Right lobe of liver (tissue), 4 donors: ENCODE results near the gene RBMS3.

Experiments
- CTCF ChIP-seq, 4 donors: fragments of 200-600 bp in 3 of 4; fragments of 450-650 bp in 1 of 4; IDR thresholded peaks; one replicate each; pipeline versions ENCODE4 v1.5.1 to v1.8.0; 2016 to 2022; ENCODE audit warnings: antibody characterized with exemption in 4 of 4, mild to moderate bottlenecking in 2 of 4
- POLR2A ChIP-seq: fragments of 450-650 bp; IDR thresholded peaks from one replicate; pipeline ENCODE4 v1.6.1; 2017; ENCODE audit warnings: antibody characterized with exemption, mild to moderate bottlenecking
- donor health status: DM: no; HTN: no; CAD: no.
- donor health status: DM: no; HTN: no; CAD: no.
- donor health status: DM: no; HTN: yes; CAD: no.

GRCh38 chr3:30017901-30018300, 737.0 kb downstream of the RBMS3 start:
- no peak for TF ChIP-seq POLR2A
- TF ChIP-seq CTCF (IDR thresholded peaks at IDR 0.05): no peak
